IMR-90 (cell line): Measurements from ENCODE around the gene RBBP8. TPM values are rescaled to one million over a fixed set of nuclear protein-coding genes. Genes with fewer than 3 reads are reported as not detected.

Experiments
- ATAC-seq: fragments of 200-7000 bp; cut with Tn5 transposase; 2 replicates; pipeline ENCODE4 v1.9.1; 2020; ENCODE audit warnings: low read depth, mild to moderate bottlenecking, moderate library complexity
- BruUV-seq: library from RNA; stranded (reverse); fragments of 400-500 nt; replicated peaks from 2 replicates; lab custom pipeline; 2021; lab: Mats Ljungman, UMichigan
- CTCF ChIA-PET: fragments of 300-600 bp; formaldehyde crosslinking; extraction: SDS; loops from one replicate; lab custom pipeline; 2021; ENCODE audit warnings: antibody characterized with exemption; lab: Yijun Ruan, JAX
- POLR2A ChIA-PET: fragments of 300-600 bp; sonication (Branson Sonifier 250); formaldehyde crosslinking; loops from one replicate; lab custom pipeline; 2022; ENCODE audit warnings: antibody characterized with exemption; ENCODE audit not compliant: unreplicated experiment; lab: Charles Lee
- DNase-seq: peaks from one replicate; pipeline ENCODE4 v3.0.0; 2013
- H2AFZ ChIP-seq: replicated peaks from 2 replicates; pipeline ENCODE3; 2013; ENCODE audit warnings: low read length, mild to moderate bottlenecking; ENCODE audit not compliant: poor library complexity
- H2AK5ac ChIP-seq: 2 replicates; pipeline ENCODE4 v1.6.1; 2013; ENCODE audit warnings: low read depth, low read length, inconsistent platforms
- H2AK9ac ChIP-seq: replicated peaks from 2 replicates; pipeline ENCODE3; 2013; ENCODE audit warnings: mild to moderate bottlenecking, low read depth, low read length, moderate library complexity; ENCODE audit not compliant: poor library complexity
- H2BK120ac ChIP-seq: 2 replicates; pipeline ENCODE4 v1.6.1; 2013; ENCODE audit warnings: low read depth, low read length, inconsistent platforms
- H2BK15ac ChIP-seq: 3 replicates; pipeline ENCODE4 v1.6.1; 2013; ENCODE audit warnings: low read depth, low read length, inconsistent platforms
- H2BK20ac ChIP-seq: 2 replicates; pipeline ENCODE4 v1.6.1; 2013; ENCODE audit warnings: low read depth, mild to moderate bottlenecking, inconsistent platforms, low read length, moderate library complexity
- H2BK5ac ChIP-seq: 2 replicates; pipeline ENCODE4 v1.6.1; 2013; ENCODE audit warnings: mild to moderate bottlenecking, low read depth, low read length, inconsistent platforms; ENCODE audit not compliant: poor library complexity, severe bottlenecking
- H3K14ac ChIP-seq: replicated peaks from 2 replicates; pipeline ENCODE4 v1.6.1; 2013; ENCODE audit warnings: low read depth, low read length, inconsistent platforms
- H3K18ac ChIP-seq: 2 replicates; pipeline ENCODE4 v1.6.1; 2013; ENCODE audit warnings: low read depth, low read length, control low read depth
- H3K23ac ChIP-seq: 2 replicates; pipeline ENCODE4 v1.6.1; 2013; ENCODE audit warnings: low read depth, low read length, inconsistent platforms
- H3K27ac ChIP-seq: 2 replicates; pipeline ENCODE4 v1.5.1; 2013; ENCODE audit warnings: mild to moderate bottlenecking, control low read depth, low read length; ENCODE audit not compliant: insufficient read depth
- H3K27me3 ChIP-seq: 2 replicates; pipeline ENCODE4 v1.6.1; 2013; ENCODE audit warnings: low read length; ENCODE audit not compliant: control insufficient read depth, insufficient read depth
- H3K36me3 ChIP-seq: 2 replicates; pipeline ENCODE4 v1.6.1; 2013; ENCODE audit warnings: low read length, mixed read lengths; ENCODE audit not compliant: control insufficient read depth, insufficient read depth
- H3K4ac ChIP-seq: 2 replicates; pipeline ENCODE4 v1.6.1; 2013; ENCODE audit warnings: low read depth, low read length, inconsistent platforms
- H3K4me1 ChIP-seq: 2 replicates; pipeline ENCODE4 v1.6.1; 2013; ENCODE audit warnings: low read length, mixed read lengths; ENCODE audit not compliant: control insufficient read depth, insufficient read depth
- H3K4me2 ChIP-seq: 2 replicates; pipeline ENCODE4 v1.6.1; 2013; ENCODE audit warnings: low read depth, mild to moderate bottlenecking, control low read depth, low read length, moderate library complexity
- H3K4me3 ChIP-seq: 2 replicates; pipeline ENCODE4 v1.5.1; 2013; ENCODE audit warnings: low read depth, mild to moderate bottlenecking, control low read depth, low read length, moderate library complexity; ENCODE audit not compliant: insufficient read depth
- H3K56ac ChIP-seq: 2 replicates; pipeline ENCODE4 v1.6.1; 2013; ENCODE audit warnings: low read length, inconsistent platforms; ENCODE audit not compliant: insufficient read depth; ENCODE audit errors: extremely low read depth
- H3K79me1 ChIP-seq, 2 experiments: 2 replicates each; pipeline ENCODE4 v1.6.1; 2013; ENCODE audit warnings: low read length in 2 of 2, inconsistent platforms in 1 of 2, low read depth in 1 of 2
- H3K9ac ChIP-seq: 2 replicates; pipeline ENCODE4 v1.6.1; 2013; ENCODE audit warnings: low read depth, low read length, control low read depth
- H3K9me1 ChIP-seq: 2 replicates; pipeline ENCODE4 v1.6.1; 2013; ENCODE audit warnings: low read length, inconsistent platforms; ENCODE audit not compliant: insufficient read depth
- H3K9me3 ChIP-seq: 2 replicates; pipeline ENCODE4 v1.6.1; 2013; ENCODE audit warnings: low read length; ENCODE audit not compliant: control insufficient read depth, insufficient read depth
- H4K20me1 ChIP-seq: 2 replicates; pipeline ENCODE4 v1.6.1; 2013; ENCODE audit warnings: low read length, inconsistent platforms; ENCODE audit not compliant: insufficient read depth
- H4K5ac ChIP-seq: 2 replicates; pipeline ENCODE4 v1.6.1; 2013; ENCODE audit warnings: mild to moderate bottlenecking, low read depth, low read length, control low read depth
- H4K8ac ChIP-seq, 2 experiments: 2 replicates each; pipeline ENCODE4 v1.6.1; 2013; ENCODE audit warnings: low read depth in 2 of 2, low read length in 2 of 2, control low read depth in 1 of 2, inconsistent platforms in 1 of 2
- H4K91ac ChIP-seq: 2 replicates; pipeline ENCODE4 v1.6.1; 2013; ENCODE audit warnings: low read depth, low read length, inconsistent platforms; ENCODE audit not compliant: insufficient read depth
- CEBPB ChIP-seq: IDR thresholded peaks from 2 replicates; pipeline ENCODE4 v1.6.1; 2012; ENCODE audit warnings: low read depth, low read length, improper control_type of control experiment
- CHD1 ChIP-seq: IDR thresholded peaks from 2 replicates; pipeline ENCODE4 v1.6.1; 2012; ENCODE audit warnings: low read depth, low read length, improper control_type of control experiment
- CTCF ChIP-seq: conservative IDR thresholded peaks from 2 replicates; pipeline ENCODE4 v1.5.1; 2012; ENCODE audit warnings: mild to moderate bottlenecking, low read depth, low read length, improper control_type of control experiment
- ELK1 ChIP-seq: fragments of 150-350 bp; IDR thresholded peaks from 2 replicates; pipeline ENCODE4 v1.6.1; 2016; ENCODE audit warnings: low read depth, mild to moderate bottlenecking, low read length, moderate library complexity, borderline replicate concordance
- FOS ChIP-seq: fragments of 150-350 bp; IDR thresholded peaks from 2 replicates; pipeline ENCODE4 v1.6.1; 2016; ENCODE audit warnings: low read depth, low read length
- MAFK ChIP-seq: IDR thresholded peaks from 2 replicates; pipeline ENCODE4 v1.6.1; 2012; ENCODE audit warnings: low read depth, low read length, improper control_type of control experiment
- MAZ ChIP-seq: IDR thresholded peaks from 2 replicates; pipeline ENCODE4 v1.6.1; 2012; ENCODE audit warnings: low read depth, mild to moderate bottlenecking, low read length, improper control_type of control experiment, moderate library complexity, borderline replicate concordance
- MXI1 ChIP-seq: IDR thresholded peaks from 2 replicates; pipeline ENCODE4 v1.6.1; 2012; ENCODE audit warnings: low read depth, mild to moderate bottlenecking, low read length, moderate library complexity, borderline replicate concordance
- NFE2L2 ChIP-seq: fragments of 150-350 bp; IDR thresholded peaks from 2 replicates; pipeline ENCODE4 v1.6.1; 2016; ENCODE audit warnings: low read depth, mild to moderate bottlenecking, low read length
- POLR2A ChIP-seq: IDR thresholded peaks from 2 replicates; pipeline ENCODE4 v1.6.1; 2012; ENCODE audit warnings: mild to moderate bottlenecking, low read depth, low read length
- RAD21 ChIP-seq: IDR thresholded peaks from 2 replicates; pipeline ENCODE4 v1.6.1; 2012; ENCODE audit warnings: low read length, improper control_type of control experiment
- RCOR1 ChIP-seq: IDR thresholded peaks from 2 replicates; pipeline ENCODE4 v1.6.1; 2012; ENCODE audit warnings: mild to moderate bottlenecking, low read length, improper control_type of control experiment; ENCODE audit not compliant: insufficient replicate concordance
- RFX5 ChIP-seq: IDR thresholded peaks from 2 replicates; pipeline ENCODE4 v1.8.0; 2012; ENCODE audit warnings: low read depth, mild to moderate bottlenecking, low read length, moderate library complexity
- SMC3 ChIP-seq: fragments of 150-350 bp; IDR thresholded peaks from 2 replicates; pipeline ENCODE4 v1.6.1; 2016; ENCODE audit warnings: low read depth, mild to moderate bottlenecking, antibody characterized with exemption, low read length, moderate library complexity
- USF2 ChIP-seq: fragments of 150-350 bp; IDR thresholded peaks from 2 replicates; pipeline ENCODE4 v1.6.1; 2017; ENCODE audit warnings: mild to moderate bottlenecking, antibody characterized with exemption, low read length, low read depth
- WGBS, 2 experiments: methylation state at CpG; one replicate each; pipeline versions ENCODE4 v1.1.5 to v1.1.7; 2013; ENCODE audit warnings: missing lambda C conversion rate in 2 of 2; ENCODE audit not compliant: insufficient read length in 1 of 2; ENCODE audit errors: extremely low coverage in 2 of 2; 5-methylcytosine and 5-hydroxymethylcytosine counted together
- dilution Hi-C: fragments of 300-500 bp; cut with HindIII; formaldehyde crosslinking; loops from one replicate; pipeline ENCODE4 v1.14.3; 2018; ENCODE audit warnings: low sequenced_read_pairs; ENCODE audit not compliant: unreplicated experiment
- in situ Hi-C: fragments of 300-500 bp; cut with MboI; formaldehyde crosslinking; loops from 3 replicates; pipeline ENCODE4 v1.14.3; 2019; ENCODE audit warnings: low sequenced_read_pairs, inconsistent platforms, mixed read lengths
- intact Hi-C: fragments of 100-400 bp; cut with micrococcal nuclease; formaldehyde crosslinking; loops from 2 replicates; pipeline ENCODE4 v1.10.0; 2022
- polyA plus RNA-seq, 3 experiments: library from polyadenylated mRNA; depleted of rRNA; stranded (reverse); fragments of >200 nt; gene quantifications; 2 replicates each; pipeline ENCODE4 v1.2.3, GENCODE V29; 2012; ENCODE audit warnings: low replicate concordance in 1 of 3
- total RNA-seq: library from RNA; depleted of rRNA; stranded (reverse); fragments of >200 nt; gene quantifications from 2 replicates; pipeline ENCODE4 v1.2.3, GENCODE V29; 2012

Gene RBBP8
- total and polyA plus RNA-seq, 2 of the 4 experiments (the other 2 are of a cell fraction): 12.0 to 21.1 TPM

GRCh38 chr18:23056315-23056714, 123.2 kb downstream of the RBBP8 start:
- BruUV-seq: no TSS peak
- Histone ChIP-seq H2AK9ac (no peak overlapping the region), H3K79me1 (no peaks in the 10 kb centered on the region), H4K8ac (no peak overlapping the region), H2BK5ac (no peak overlapping the region), H4K91ac (no peak overlapping the region), H3K4me3 (no peak overlapping the region), H2BK20ac (no peak overlapping the region), H3K56ac (no peak overlapping the region), H3K18ac (no peak overlapping the region), H2BK120ac (no peak overlapping the region), H3K4me1 (peaks cover 15% of the 10 kb centered on the region), H4K20me1 (no peaks in the 10 kb centered on the region), H3K14ac (no peak overlapping the region), H2AK5ac (0 out of 2 replicates have a peak overlapping the region, but pooled peaks have one; percentile 5), H3K36me3 (no peaks in the 10 kb centered on the region), H4K5ac (no peak overlapping the region), H3K9me3 (no peaks in the 10 kb centered on the region), H3K4ac (no peak overlapping the region), H3K4me2 (no peak overlapping the region), H3K9ac (no peak overlapping the region), H2AFZ (no peak overlapping the region), H3K9me1 (no peaks in the 10 kb centered on the region; the same call in 1 of the 2 replicates), H3K27me3 (no peaks in the 10 kb centered on the region), H2BK15ac (no peak overlapping the region), H3K23ac (no peak overlapping the region), H3K27ac (no peak overlapping the region)
- intact Hi-C loops (no loop called here), dilution Hi-C loops (no loop called here), in situ Hi-C loops (no loop called here)
- DNase-seq (no peak), ATAC-seq (no peak)
- WGBS, 2 experiments: 90% methylated on average over 3 of the region's 4 CpGs; no CpG with 5 or more reads in 1 of the 2 experiments
- TF ChIP-seq MXI1 (no peak), CHD1 (no peak), ELK1 (no peak), USF2 (no peak), MAZ (no peak), FOS (no peak), RCOR1 (no peak), POLR2A (no peak), RAD21 (no peak), CTCF (no peak), NFE2L2 (no peak), SMC3 (no peak), CEBPB (no peak), MAFK (no peak), RFX5 (no peak)
- ChIA-PET POLR2A (no interaction called here), CTCF (no interaction called here)
